PC-3 (cell line): ENCODE results near the gene CRYGB.

Experiments used
- EZH2 ChIP-seq: fragments of 300-600 bp; sonication (generic); IDR thresholded peaks from one replicate; pipeline ENCODE4 v1.6.1; 2017; ENCODE audit warnings: antibody characterized with exemption, mild to moderate bottlenecking, low read length; ENCODE audit not compliant: unreplicated experiment
- EZH2phosphoT487 ChIP-seq: fragments of 300-600 bp; sonication (generic); IDR thresholded peaks from 2 replicates; pipeline ENCODE4 v1.6.1; 2018; ENCODE audit warnings: mild to moderate bottlenecking, antibody characterized with exemption, low read length, borderline replicate concordance
- TF ChIP-seq, protein P1 (sequence below): fragments of 300-600 bp; sonication (generic); conservative IDR thresholded peaks from 2 replicates; pipeline ENCODE4 v1.5.1; 2017; ENCODE audit warnings: antibody characterized with exemption, low read depth, mild to moderate bottlenecking, low read length

DNA sequence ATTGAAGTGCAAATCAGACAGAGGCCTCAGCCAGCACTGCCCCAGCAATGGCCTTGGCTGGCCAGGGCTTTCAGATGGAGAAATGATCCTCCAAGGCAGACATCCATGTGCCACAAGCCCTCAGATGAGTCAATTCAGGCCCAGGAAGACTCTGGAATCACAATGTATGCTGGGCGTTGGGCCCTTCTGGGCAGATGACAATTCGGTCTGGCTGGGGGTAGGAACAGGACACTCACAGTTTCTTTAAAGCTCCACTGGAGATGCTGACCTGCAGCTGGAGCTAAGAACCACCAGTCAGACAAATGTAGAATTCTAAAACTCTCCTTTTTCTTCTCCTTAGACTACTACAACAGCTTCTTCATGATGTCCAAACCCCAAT lies 9.3 kb downstream of the CRYGB start:
- TF ChIP-seq, protein P1, sequence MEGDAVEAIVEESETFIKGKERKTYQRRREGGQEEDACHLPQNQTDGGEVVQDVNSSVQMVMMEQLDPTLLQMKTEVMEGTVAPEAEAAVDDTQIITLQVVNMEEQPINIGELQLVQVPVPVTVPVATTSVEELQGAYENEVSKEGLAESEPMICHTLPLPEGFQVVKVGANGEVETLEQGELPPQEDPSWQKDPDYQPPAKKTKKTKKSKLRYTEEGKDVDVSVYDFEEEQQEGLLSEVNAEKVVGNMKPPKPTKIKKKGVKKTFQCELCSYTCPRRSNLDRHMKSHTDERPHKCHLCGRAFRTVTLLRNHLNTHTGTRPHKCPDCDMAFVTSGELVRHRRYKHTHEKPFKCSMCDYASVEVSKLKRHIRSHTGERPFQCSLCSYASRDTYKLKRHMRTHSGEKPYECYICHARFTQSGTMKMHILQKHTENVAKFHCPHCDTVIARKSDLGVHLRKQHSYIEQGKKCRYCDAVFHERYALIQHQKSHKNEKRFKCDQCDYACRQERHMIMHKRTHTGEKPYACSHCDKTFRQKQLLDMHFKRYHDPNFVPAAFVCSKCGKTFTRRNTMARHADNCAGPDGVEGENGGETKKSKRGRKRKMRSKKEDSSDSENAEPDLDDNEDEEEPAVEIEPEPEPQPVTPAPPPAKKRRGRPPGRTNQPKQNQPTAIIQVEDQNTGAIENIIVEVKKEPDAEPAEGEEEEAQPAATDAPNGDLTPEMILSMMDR: no peak
- no peak for TF ChIP-seq EZH2
- TF ChIP-seq EZH2phosphoT487: no peak
